Stromal cell of bone marrow (primary cell): ENCODE results near the gene BNC1.
"Not testable (repeated sequence)": the region's sequence is repeated elsewhere in the genome, so short reads cannot be mapped to it uniquely, and the experiment has no call there.

Experiments used
- DNase-seq: peaks from one replicate; pipeline ENCODE4 v3.0.0-alpha.2; 2012; ENCODE audit warnings: low read depth

The BNC1 gene

DNA sequence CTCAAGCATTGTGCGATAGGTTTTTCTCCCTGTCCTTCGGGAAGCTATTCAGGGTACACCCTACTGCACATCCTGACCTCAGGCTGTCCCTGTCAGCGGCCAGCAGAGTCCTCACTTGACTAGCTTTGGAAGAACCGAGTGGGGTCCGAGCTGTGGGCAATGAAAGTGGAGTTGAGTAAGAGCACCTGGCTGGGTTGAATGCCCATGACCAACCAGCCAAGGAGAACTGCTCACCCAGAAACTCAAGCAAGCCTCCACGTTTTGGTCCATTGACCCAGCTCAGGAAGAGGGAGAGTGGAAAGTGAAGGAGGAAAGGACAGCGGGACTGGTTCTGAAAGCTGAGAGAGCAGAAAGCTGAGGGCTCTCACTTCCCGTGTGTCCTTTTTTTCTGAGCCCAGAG is 40.8 kb downstream of the BNC1 start:
- no peak for DNase-seq

DNA sequence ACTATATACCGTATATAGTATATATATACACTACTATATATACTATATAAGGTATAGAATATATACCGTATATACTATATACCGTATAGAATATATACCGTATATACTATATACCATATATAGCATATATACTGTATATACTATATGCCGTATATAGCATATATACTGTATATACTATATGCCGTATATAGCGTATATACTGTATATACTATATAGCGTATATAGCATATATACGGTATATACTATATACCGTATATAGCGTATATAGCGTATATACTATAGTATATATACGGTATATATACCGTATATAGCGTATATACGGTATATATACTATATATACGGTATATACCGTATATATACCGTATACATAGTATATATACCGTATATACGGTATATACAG is 54.2 kb downstream of the BNC1 start:
- no peak for DNase-seq

DNA sequence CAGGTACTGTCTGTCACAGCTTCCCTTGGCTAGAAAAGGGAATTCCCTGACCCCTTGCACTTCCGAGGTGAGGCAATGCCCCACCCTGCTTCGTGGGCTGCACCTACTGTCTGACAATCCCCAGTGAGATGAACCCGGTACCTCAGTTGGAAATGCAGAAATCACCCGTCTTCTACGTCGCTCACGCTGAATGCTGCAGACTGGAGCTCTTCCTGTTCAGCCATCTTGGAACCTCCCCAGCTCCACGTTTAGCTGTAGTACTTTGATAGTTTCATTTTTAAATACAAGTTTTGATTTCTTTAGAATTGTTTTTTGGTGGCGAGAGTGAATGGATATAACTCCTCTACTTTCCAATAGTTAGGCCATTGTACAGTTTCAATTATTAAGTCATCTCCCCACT is 59.0 kb downstream of the BNC1 start:
- no peak for DNase-seq

DNA sequence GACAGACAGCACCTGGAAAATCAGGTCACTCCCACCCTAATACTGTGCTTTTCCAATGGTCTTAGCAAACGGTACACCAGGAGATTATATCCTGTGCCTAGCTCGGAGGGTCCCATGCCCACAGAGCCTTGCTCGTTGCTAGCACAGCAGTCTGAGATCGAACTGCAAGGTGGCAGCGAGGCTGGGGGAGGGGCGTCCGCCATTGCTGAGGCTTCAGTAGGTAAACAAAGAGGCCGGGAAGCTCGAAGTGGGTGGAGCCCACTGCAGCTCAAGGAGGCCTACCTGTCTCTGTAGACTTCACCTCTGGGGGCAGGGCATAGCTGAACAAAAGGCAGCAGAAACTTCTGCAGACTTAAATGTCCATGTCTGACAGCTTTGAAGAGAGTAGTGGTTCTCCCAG is 62.7 kb downstream of the BNC1 start:
- not testable (repeated sequence) for DNase-seq

DNA sequence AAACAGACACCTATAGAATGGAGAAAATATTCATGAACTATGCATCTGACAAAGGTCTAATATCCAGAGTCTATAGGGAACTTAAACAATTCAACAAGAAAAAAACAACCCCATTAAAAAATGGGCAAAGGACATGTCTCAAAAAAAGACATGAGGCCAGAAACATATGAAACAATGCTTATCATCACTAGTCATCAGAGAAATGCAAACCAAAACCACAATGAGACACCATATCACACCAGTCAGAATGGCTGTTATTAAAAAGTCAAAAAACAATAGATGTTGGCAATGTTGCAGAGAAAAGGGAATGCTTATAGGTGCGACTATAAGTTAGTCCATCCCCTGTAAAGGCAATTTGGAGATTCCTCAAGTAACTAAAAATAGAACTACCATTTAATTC is 65.4 kb downstream of the BNC1 start:
- no peak for DNase-seq

DNA sequence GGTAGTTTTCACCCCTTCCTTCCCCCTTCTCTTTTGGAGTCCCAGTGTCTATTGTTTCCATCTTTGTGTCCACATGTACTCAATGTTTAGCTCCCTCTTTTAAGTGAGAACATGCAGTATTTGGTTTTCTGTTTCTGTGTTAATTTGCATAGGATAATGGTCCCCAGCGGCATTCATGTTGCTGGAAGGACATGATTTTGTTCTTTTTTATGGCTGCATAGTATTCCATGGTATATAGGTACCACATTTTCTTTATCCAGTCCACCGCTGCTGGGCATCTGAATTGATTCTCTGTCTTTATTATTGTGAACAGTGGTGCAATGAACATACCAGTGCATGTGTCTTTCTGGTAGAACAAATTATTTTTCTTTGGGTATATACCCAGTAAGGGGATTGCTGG is 69.2 kb downstream of the BNC1 start:
- DNase-seq, result no peak

DNA sequence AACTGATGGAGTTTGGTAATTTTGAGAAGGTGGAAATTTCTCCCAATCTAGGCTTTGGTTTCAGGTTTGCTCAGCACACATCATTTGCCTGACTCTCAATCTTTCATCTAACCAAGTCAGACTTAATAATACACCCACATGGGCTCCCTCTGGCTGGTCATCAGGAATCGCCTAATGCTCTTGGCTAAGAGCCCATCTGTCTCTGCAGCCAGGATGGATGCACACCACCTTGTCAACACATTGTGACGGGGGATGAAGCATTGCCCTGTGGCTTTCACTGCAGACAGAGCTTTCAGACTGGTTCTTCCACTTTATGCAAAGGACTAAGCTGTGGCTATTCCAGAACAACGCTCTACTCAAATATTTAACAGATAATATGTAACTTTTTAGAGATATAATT is 73.8 kb downstream of the BNC1 start:
- no peak for DNase-seq

DNA sequence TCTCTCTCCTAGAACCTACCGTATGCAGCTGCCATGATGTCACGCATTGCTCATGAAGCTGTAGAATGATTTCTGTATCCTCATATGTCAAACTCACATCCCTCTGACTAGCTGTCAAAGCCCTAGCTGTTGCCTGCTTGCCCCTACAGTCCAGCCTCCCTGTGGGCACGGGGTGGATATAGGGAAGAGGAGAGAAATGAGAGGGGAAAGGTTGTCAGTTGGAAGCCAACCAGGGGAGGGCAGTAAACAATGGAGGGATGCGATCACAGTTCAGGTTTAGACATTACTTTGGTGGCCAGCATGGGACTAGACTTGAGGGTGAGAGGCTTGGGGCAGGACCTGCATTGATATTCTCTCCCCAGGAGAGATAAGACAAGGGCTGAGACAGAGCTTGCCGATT is 75.1 kb downstream of the BNC1 start:
- DNase-seq, result no peak

DNA sequence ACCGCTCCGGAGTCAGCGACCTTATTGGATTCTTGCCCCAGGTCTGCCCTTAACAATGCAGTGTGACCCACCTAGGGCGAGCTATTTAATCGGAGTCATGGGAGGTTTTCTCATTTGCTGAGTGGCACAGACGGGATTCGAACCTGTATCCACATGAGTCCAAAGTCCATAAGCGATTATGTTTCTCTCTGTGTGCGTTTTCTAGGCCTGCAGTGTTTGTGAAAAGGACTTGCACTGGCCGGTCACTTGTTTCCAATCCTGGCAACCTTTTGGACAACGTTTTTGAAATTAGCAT is 76.2 kb downstream of the BNC1 start:
- no peak for DNase-seq

DNA sequence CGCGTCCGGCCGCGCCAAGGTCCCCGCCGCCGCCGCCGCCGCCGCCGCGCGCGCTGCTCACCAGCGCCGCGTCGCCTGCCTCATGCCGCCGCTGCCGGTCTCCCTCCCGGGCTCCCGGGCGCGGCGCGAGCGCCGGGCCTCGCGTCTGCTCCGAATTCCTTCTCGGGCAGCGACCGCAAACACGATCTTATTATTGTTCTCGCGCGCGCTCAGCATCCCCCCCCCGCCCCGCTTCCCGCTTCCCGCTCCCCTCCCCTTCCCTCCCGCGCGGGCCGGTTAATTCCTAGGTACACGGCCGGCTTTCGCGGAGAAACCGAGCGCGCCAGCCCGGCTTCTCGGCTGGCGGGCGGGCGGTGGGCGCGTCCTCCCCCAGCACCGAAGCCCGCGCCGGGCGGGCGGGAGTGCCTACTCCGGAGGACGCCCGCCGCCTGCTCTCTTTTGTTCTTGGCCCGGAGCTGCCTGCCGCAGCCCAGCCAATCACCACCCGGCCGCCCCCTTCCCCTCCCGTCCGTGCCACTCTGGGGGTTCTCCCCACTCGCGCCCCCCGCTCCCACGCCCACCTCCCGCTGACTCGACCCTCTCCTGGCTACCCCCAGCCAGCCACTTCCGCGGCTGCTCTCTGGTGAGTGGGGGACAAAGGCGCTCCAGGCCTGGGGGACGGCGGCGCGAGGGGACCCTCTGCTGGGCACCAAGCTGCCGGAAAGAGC is 76.7 kb downstream of the BNC1 start, which contains the start of gene HDGFL3:
Gene HDGFL3 (minus strand): TSS at position 164 of the 707 bp plus-strand sequence. CDS start 409 bp downstream, outside the sequence.
- no peak for DNase-seq

DNA sequence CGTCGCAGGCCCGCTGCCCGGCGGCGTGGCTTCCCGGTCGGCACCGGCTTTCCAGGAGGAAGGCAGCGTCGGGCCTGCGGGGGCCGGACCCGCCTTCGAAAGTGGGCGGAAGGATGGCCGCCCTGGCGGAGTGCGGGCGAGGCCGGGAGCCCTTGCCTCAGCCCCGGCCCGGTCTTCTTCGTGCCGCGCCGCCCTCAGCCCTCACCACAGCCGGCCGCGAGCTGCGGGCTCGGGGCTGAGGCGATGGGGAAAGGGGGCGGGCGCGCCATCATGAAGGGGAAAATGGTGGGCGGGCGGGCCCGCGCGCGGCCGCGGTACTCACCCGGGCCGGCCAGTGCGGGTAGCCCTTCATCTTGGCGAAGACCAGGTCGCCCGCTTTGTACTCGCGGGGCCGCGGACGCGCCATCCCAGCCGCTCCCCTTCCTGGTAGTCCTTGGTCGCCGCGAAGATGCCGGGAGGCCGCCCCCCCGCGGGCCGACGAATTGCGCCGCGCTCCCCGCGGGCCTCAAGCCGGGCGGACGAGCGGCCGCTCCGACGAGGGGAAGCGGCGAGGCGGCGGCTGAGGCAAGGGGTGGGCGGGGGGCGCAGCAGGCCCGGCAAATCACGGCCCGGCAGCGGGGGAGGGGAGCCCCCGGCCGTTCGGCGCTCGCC is 77.3 kb downstream of the BNC1 start:
- no peak for DNase-seq

DNA sequence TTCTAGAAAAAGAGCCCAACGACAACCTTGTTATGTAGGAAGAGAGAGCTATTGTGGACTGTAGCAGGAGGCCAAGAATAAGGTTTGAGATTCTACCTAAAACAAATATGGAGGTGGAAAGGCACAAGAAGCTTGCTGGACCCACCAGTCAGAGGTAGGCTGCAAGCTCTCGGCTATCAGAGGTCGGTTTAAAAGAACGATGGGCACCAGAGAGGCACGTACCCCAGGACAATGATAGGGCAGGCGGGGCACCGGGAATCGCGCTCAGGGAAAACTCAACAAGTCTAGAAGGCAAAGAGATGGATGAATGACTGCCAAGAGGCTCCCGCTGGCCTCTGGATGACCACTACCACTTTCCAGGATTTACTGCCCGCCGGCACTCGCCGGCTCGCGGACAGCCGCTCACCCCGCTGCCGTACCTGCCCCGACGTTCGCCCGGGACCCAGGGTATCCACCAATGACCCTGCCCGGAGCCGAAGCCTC is 77.9 kb downstream of the BNC1 start:
- no peak for DNase-seq
